GM12873 (cell line): ENCODE results near the gene NADK2.

Experiments used
- CTCF ChIP-seq: IDR thresholded peaks from 2 replicates; pipeline ENCODE4 v1.5.1; 2012; ENCODE audit warnings: low read depth, mild to moderate bottlenecking, moderate library complexity, low read length, control low read depth; ENCODE audit not compliant: insufficient read depth; ENCODE audit errors: missing control alignments

NADK2 gene

GRCh38 chr5:36273809-36274526 is 32.2 kb upstream of the NADK2 start:
- no peak for TF ChIP-seq CTCF

GRCh38 chr5:36272136-36272690 is 30.5 kb upstream of the NADK2 start:
- no peak for TF ChIP-seq CTCF

- TF ChIP-seq CTCF, result no peak
These were observed 29.3 kb upstream of the NADK2 start for GRCh38 chr5:36270876-36271575.

- TF ChIP-seq CTCF, result no peak
These were observed 28.4 kb upstream of the NADK2 start for GRCh38 chr5:36270175-36270574.

GRCh38 chr5:36269478-36269877 is 27.8 kb upstream of the NADK2 start:
- TF ChIP-seq CTCF, result no peak

- TF ChIP-seq CTCF, result no peak
These were observed 26.2 kb upstream of the NADK2 start for GRCh38 chr5:36267905-36268304.

GRCh38 chr5:36264202-36264760 is 22.6 kb upstream of the NADK2 start:
- no peak for TF ChIP-seq CTCF
